HepG2 (cell line): ENCODE data around the gene GDF15. TPM values are rescaled to one million over a fixed set of nuclear protein-coding genes. Genes with fewer than 3 reads are reported as not detected.

Source experiments
- AGO2 ChIP-seq: fragments of 200-400 bp; formaldehyde crosslinking; optimal IDR thresholded peaks from 2 replicates; pipeline ENCODE3; 2017; ENCODE audit warnings: mild to moderate bottlenecking, low read depth, low read length, moderate library complexity
- CHD2 ChIP-seq: IDR thresholded peaks from 2 replicates; pipeline ENCODE4 v1.6.1; 2011; ENCODE audit warnings: low read depth, low read length, improper control_type of control experiment
- HDAC2 ChIP-seq: sonication (generic); formaldehyde crosslinking; IDR thresholded peaks from 2 replicates; pipeline ENCODE4 v1.4.0; 2020; ENCODE audit warnings: missing genetic modification reagents
- LCORL ChIP-seq, 2 experiments: fragments of 450-650 bp in 1 of 2; sonication (generic) in 1 of 2; formaldehyde crosslinking in 1 of 2; IDR thresholded peaks; 2 replicates each; pipeline versions ENCODE4 v1.5.0 to v1.6.1; 2017 to 2020; ENCODE audit warnings: antibody characterized with exemption in 1 of 2, missing genetic modification reagents in 1 of 2
- MED13 ChIP-seq: sonication (generic); formaldehyde crosslinking; IDR thresholded peaks from 2 replicates; pipeline ENCODE4 v1.5.0; 2020; ENCODE audit warnings: missing genetic modification reagents
- NFIC ChIP-seq: IDR thresholded peaks from 2 replicates; pipeline ENCODE4 v1.6.1; 2012; ENCODE audit warnings: mild to moderate bottlenecking, low read length, inconsistent platforms
- RBM22 ChIP-seq: fragments of 200-400 bp; formaldehyde crosslinking; optimal IDR thresholded peaks from 2 replicates; pipeline ENCODE3; 2017; ENCODE audit warnings: mild to moderate bottlenecking, low read length, moderate library complexity
- SIX4 ChIP-seq: sonication (generic); formaldehyde crosslinking; IDR thresholded peaks from 2 replicates; pipeline ENCODE4 v1.4.0; 2020; ENCODE audit warnings: missing genetic modification reagents
- TCF12 ChIP-seq, 2 experiments: fragments of 450-650 bp in 1 of 2; sonication (generic) in 1 of 2; formaldehyde crosslinking in 1 of 2; IDR thresholded peaks; 2 replicates each; pipeline versions ENCODE4 v1.6.1 to v1.8.0; 2017 to 2022; ENCODE audit warnings: antibody characterized with exemption in 1 of 2, mild to moderate bottlenecking in 1 of 2, missing genetic modification reagents in 1 of 2, moderate library complexity in 1 of 2
- U2AF1 ChIP-seq: fragments of 200-400 bp; formaldehyde crosslinking; optimal IDR thresholded peaks from 2 replicates; pipeline ENCODE3; 2017; ENCODE audit warnings: mild to moderate bottlenecking, low read depth, low read length
- ZBTB1 ChIP-seq: sonication (generic); formaldehyde crosslinking; IDR thresholded peaks from 2 replicates; pipeline ENCODE4 v1.4.0; 2020; ENCODE audit warnings: missing genetic modification reagents, borderline replicate concordance
- ZNF160 ChIP-seq: sonication (generic); formaldehyde crosslinking; IDR thresholded peaks from 2 replicates; pipeline ENCODE4 v1.8.0; 2022; ENCODE audit warnings: mild to moderate bottlenecking, inconsistent platforms, missing genetic modification reagents
- polyA plus RNA-seq, 8 experiments: library from polyadenylated mRNA; depleted of rRNA in 3 of 8; stranded (reverse) in 7 of 8; unstranded in 1 of 8; fragments of >200 nt; fragmentation: Illumina TruSeq in 4 of 8; extraction: Trizol in 4 of 8; gene quantifications; 2 replicates each; pipeline versions ENCODE4 v1.2.1 to v1.2.3, GENCODE V29; 2011 to 2016; ENCODE audit warnings: low read depth in 4 of 8, missing spikeins in 1 of 8, mixed read lengths in 1 of 8; ENCODE audit not compliant: insufficient read depth in 1 of 8
- total RNA-seq, 5 experiments: library from RNA; depleted of rRNA; stranded (reverse); fragments of >200 nt; fragmentation: Illumina TruSeq; extraction: Trizol; gene quantifications; 2 replicates each; pipeline ENCODE4 v1.2.3, GENCODE V29; 2016; ENCODE audit warnings: low read depth in 1 of 5
- TF ChIP-seq, protein P1 (sequence below): sonication (generic); formaldehyde crosslinking; IDR thresholded peaks from 2 replicates; pipeline ENCODE4 v1.5.1; 2020; ENCODE audit warnings: mild to moderate bottlenecking, missing genetic modification reagents, borderline replicate concordance
- TF ChIP-seq, protein P2 (sequence below): sonication (generic); formaldehyde crosslinking; IDR thresholded peaks from 2 replicates; pipeline ENCODE4 v1.4.0; 2020; ENCODE audit warnings: missing genetic modification reagents
- TF ChIP-seq, protein P3 (sequence below): sonication (generic); formaldehyde crosslinking; IDR thresholded peaks from 2 replicates; pipeline ENCODE4 v1.4.0; 2020; ENCODE audit warnings: low read depth, mild to moderate bottlenecking, missing genetic modification reagents
- TF ChIP-seq, protein P4 (sequence below): sonication (generic); formaldehyde crosslinking; IDR thresholded peaks from 2 replicates; pipeline ENCODE4 v1.5.0; 2020; ENCODE audit warnings: mild to moderate bottlenecking, missing genetic modification reagents

Gene GDF15
- total and polyA plus RNA-seq, 2 of the 13 experiments (the other 11 are each of a cell fraction or from before 2014, with no cell fraction given) = 146 to 422 TPM

DNA sequence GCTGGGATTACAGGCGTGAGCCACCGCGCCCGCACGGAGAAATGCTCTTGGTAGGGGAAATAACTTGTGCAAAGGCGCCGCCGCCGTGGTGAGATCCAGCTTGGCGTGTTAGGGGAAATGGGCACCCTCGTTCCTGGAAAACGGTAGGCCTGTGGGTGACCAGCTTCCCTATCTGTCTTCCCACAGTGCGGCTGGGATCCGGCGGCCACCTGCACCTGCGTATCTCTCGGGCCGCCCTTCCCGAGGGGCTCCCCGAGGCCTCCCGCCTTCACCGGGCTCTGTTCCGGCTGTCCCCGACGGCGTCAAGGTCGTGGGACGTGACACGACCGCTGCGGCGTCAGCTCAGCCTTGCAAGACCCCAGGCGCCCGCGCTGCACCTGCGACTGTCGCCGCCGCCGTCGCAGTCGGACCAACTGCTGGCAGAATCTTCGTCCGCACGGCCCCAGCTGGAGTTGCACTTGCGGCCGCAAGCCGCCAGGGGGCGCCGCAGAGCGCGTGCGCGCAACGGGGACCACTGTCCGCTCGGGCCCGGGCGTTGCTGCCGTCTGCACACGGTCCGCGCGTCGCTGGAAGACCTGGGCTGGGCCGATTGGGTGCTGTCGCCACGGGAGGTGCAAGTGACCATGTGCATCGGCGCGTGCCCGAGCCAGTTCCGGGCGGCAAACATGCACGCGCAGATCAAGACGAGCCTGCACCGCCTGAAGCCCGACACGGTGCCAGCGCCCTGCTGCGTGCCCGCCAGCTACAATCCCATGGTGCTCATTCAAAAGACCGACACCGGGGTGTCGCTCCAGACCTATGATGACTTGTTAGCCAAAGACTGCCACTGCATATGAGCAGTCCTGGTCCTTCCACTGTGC, 2.4 kb downstream of the GDF15 start (continued):
- TF ChIP-seq LCORL (IDR thresholded peaks at IDR 0.05) = no peak
- peak; percentile 66 for TF ChIP-seq LCORL (CRISPR knock-in tag; IDR thresholded peaks at IDR 0.05)
- peak; percentile 88 for TF ChIP-seq ZNF160 (CRISPR knock-in tag)
- TF ChIP-seq SIX4 (CRISPR knock-in tag) = no peak
- no peak for TF ChIP-seq U2AF1
- TF ChIP-seq, protein P1, sequence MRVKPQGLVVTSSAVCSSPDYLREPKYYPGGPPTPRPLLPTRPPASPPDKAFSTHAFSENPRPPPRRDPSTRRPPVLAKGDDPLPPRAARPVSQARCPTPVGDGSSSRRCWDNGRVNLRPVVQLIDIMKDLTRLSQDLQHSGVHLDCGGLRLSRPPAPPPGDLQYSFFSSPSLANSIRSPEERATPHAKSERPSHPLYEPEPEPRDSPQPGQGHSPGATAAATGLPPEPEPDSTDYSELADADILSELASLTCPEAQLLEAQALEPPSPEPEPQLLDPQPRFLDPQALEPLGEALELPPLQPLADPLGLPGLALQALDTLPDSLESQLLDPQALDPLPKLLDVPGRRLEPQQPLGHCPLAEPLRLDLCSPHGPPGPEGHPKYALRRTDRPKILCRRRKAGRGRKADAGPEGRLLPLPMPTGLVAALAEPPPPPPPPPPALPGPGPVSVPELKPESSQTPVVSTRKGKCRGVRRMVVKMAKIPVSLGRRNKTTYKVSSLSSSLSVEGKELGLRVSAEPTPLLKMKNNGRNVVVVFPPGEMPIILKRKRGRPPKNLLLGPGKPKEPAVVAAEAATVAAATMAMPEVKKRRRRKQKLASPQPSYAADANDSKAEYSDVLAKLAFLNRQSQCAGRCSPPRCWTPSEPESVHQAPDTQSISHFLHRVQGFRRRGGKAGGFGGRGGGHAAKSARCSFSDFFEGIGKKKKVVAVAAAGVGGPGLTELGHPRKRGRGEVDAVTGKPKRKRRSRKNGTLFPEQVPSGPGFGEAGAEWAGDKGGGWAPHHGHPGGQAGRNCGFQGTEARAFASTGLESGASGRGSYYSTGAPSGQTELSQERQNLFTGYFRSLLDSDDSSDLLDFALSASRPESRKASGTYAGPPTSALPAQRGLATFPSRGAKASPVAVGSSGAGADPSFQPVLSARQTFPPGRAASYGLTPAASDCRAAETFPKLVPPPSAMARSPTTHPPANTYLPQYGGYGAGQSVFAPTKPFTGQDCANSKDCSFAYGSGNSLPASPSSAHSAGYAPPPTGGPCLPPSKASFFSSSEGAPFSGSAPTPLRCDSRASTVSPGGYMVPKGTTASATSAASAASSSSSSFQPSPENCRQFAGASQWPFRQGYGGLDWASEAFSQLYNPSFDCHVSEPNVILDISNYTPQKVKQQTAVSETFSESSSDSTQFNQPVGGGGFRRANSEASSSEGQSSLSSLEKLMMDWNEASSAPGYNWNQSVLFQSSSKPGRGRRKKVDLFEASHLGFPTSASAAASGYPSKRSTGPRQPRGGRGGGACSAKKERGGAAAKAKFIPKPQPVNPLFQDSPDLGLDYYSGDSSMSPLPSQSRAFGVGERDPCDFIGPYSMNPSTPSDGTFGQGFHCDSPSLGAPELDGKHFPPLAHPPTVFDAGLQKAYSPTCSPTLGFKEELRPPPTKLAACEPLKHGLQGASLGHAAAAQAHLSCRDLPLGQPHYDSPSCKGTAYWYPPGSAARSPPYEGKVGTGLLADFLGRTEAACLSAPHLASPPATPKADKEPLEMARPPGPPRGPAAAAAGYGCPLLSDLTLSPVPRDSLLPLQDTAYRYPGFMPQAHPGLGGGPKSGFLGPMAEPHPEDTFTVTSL (CRISPR knock-in tag) = no peak
- peak; percentile 40 for TF ChIP-seq HDAC2 (CRISPR knock-in tag)
- TF ChIP-seq, protein P2, sequence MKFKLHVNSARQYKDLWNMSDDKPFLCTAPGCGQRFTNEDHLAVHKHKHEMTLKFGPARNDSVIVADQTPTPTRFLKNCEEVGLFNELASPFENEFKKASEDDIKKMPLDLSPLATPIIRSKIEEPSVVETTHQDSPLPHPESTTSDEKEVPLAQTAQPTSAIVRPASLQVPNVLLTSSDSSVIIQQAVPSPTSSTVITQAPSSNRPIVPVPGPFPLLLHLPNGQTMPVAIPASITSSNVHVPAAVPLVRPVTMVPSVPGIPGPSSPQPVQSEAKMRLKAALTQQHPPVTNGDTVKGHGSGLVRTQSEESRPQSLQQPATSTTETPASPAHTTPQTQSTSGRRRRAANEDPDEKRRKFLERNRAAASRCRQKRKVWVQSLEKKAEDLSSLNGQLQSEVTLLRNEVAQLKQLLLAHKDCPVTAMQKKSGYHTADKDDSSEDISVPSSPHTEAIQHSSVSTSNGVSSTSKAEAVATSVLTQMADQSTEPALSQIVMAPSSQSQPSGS (CRISPR knock-in tag) = no peak; the same call in 1 of the 2 replicates
- no peak for TF ChIP-seq ZBTB1 (CRISPR knock-in tag)
- TF ChIP-seq, protein P3, sequence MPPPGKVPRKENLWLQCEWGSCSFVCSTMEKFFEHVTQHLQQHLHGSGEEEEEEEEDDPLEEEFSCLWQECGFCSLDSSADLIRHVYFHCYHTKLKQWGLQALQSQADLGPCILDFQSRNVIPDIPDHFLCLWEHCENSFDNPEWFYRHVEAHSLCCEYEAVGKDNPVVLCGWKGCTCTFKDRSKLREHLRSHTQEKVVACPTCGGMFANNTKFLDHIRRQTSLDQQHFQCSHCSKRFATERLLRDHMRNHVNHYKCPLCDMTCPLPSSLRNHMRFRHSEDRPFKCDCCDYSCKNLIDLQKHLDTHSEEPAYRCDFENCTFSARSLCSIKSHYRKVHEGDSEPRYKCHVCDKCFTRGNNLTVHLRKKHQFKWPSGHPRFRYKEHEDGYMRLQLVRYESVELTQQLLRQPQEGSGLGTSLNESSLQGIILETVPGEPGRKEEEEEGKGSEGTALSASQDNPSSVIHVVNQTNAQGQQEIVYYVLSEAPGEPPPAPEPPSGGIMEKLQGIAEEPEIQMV (CRISPR knock-in tag) = peak; percentile 94
- no peak for TF ChIP-seq RBM22
- TF ChIP-seq, protein P4, sequence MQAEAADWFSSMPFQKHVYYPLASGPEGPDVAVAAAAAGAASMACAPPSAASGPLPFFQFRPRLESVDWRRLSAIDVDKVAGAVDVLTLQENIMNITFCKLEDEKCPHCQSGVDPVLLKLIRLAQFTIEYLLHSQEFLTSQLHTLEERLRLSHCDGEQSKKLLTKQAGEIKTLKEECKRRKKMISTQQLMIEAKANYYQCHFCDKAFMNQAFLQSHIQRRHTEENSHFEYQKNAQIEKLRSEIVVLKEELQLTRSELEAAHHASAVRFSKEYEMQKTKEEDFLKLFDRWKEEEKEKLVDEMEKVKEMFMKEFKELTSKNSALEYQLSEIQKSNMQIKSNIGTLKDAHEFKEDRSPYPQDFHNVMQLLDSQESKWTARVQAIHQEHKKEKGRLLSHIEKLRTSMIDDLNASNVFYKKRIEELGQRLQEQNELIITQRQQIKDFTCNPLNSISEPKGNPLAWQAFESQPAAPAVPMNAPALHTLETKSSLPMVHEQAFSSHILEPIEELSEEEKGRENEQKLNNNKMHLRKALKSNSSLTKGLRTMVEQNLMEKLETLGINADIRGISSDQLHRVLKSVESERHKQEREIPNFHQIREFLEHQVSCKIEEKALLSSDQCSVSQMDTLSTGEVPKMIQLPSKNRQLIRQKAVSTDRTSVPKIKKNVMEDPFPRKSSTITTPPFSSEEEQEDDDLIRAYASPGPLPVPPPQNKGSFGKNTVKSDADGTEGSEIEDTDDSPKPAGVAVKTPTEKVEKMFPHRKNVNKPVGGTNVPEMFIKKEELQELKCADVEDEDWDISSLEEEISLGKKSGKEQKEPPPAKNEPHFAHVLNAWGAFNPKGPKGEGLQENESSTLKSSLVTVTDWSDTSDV (CRISPR knock-in tag) = 0 out of 2 replicates have a peak, but pooled peaks have one; percentile 59
- peak; percentile 99 for TF ChIP-seq AGO2
- TF ChIP-seq MED13 (CRISPR knock-in tag) = peak; percentile 91; the same call in 1 of the 2 replicates
- no peak for TF ChIP-seq CHD2
- TF ChIP-seq TCF12 (IDR thresholded peaks at IDR 0.05) = no peak
- peak; percentile 77; the same call in 1 of the 2 replicates for TF ChIP-seq TCF12 (CRISPR knock-in tag; IDR thresholded peaks at IDR 0.05)
- TF ChIP-seq NFIC = no peak
